Immature natural killer cell (primary cell): Measurements from ENCODE around the gene PCDHB16. TPM values are rescaled to one million over a fixed set of nuclear protein-coding genes. Genes with fewer than 3 reads are reported as not detected.
A peak's percentile ranks its signal among the peaks of the same experiment; 100 is the strongest.
"Not testable (repeated sequence)": the region's sequence is repeated elsewhere in the genome, so short reads cannot be mapped to it uniquely, and the experiment has no call there.

Source experiments
- DNase-seq, 3 donors: peaks; one replicate each; pipeline ENCODE4 v3.0.0; 2022; ENCODE audit warnings: mixed read lengths in 1 of 3
- H3K27ac Mint-ChIP-seq, 6 donors: one replicate each; pipeline ENCODE4 v1.8.0; 2020; ENCODE audit warnings: mixed read lengths in 6 of 6, mild to moderate bottlenecking in 5 of 6, inconsistent platforms in 4 of 6, moderate library complexity in 3 of 6
- H3K27me3 Mint-ChIP-seq, 3 donors: one replicate each; pipeline ENCODE4 v1.8.0; 2020 to 2021; ENCODE audit warnings: low read depth in 3 of 3, mild to moderate bottlenecking in 3 of 3, mixed read lengths in 3 of 3, moderate library complexity in 3 of 3, inconsistent platforms in 1 of 3
- H3K36me3 Mint-ChIP-seq, 3 donors: one replicate each; pipeline ENCODE4 v1.8.0; 2020; ENCODE audit warnings: mixed read lengths in 3 of 3, inconsistent platforms in 2 of 3, mild to moderate bottlenecking in 2 of 3
- H3K4me1 Mint-ChIP-seq, 2 donors: one replicate each; pipeline ENCODE4 v1.8.0; 2020; ENCODE audit warnings: inconsistent platforms in 2 of 2, mild to moderate bottlenecking in 2 of 2, mixed read lengths in 2 of 2, moderate library complexity in 1 of 2
- H3K4me3 Mint-ChIP-seq, 5 donors: one replicate each; pipeline ENCODE4 v1.8.0; 2020; ENCODE audit warnings: mild to moderate bottlenecking in 5 of 5, mixed read lengths in 5 of 5, inconsistent platforms in 3 of 5, moderate library complexity in 3 of 5
- H3K9me3 Mint-ChIP-seq, 6 donors: one replicate each; pipeline ENCODE4 v1.8.0; 2020; ENCODE audit warnings: mild to moderate bottlenecking in 6 of 6, mixed read lengths in 6 of 6, inconsistent platforms in 4 of 6, moderate library complexity in 3 of 6
- polyA plus RNA-seq, 3 donors: library from polyadenylated mRNA; unstranded; fragments of 300-500 nt; fragmentation: Illumina TruSeq; gene quantifications; one replicate each; pipeline ENCODE4 v1.2.3, GENCODE V29; 2021

PCDHB16 gene
- polyA plus RNA-seq: not detected

- DNase-seq: no peak
- H3K4me3 Mint-ChIP-seq: no peak within 1 kb of the TSS
- H3K27me3 Mint-ChIP-seq: peaks cover 4 to 21% (median 8%) of the 10 kb centered on the region in 3 donors
- peaks cover 12 to 33% (median 23%) of the 10 kb centered on the region in 6 donors for H3K9me3 Mint-ChIP-seq
- H3K27ac Mint-ChIP-seq: no peak within 1 kb of the TSS
- H3K4me1 Mint-ChIP-seq: peaks cover 3 to 6% of the 10 kb centered on the region in 2 donors
- peaks cover 4 to 13% (median 4%) of the 10 kb centered on the region in 3 donors for H3K36me3 Mint-ChIP-seq
Observed at GRCh38 chr5:141182248-141182647, at the start of gene PCDHB16. Gene PCDHB16 (plus strand): TSS chr5:141182387. CDS start chr5:141182560, 173 bp downstream.

GRCh38 chr5:141135030-141135717 lies 47.0 kb upstream of the PCDHB16 start, which contains the start of gene PCDHB5:
Gene PCDHB5 (plus strand): TSS chr5:141135206. CDS start chr5:141135435, 229 bp downstream.
- no peak within 1 kb of the TSS for H3K27ac Mint-ChIP-seq

GRCh38 chr5:141135718-141136266 lies 46.4 kb upstream of the PCDHB16 start:
- no peak overlapping the region for H3K4me3 Mint-ChIP-seq

More at GRCh38 chr5:141135030-141135717, 47.0 kb upstream of the PCDHB16 start, which contains the start of gene PCDHB5:
- Mint-ChIP-seq H3K36me3 (peaks cover 0 to 3% (median 0%) of the 10 kb centered on the region in 3 donors), H3K4me3 (peak within 1 kb of the TSS in 2 of 5 donors; percentile 53 to 56), H3K27me3 (peaks cover 0 to 7% (median 6%) of the 10 kb centered on the region in 3 donors), H3K9me3 (peaks cover 14 to 62% (median 27%) of the 10 kb centered on the region in 6 donors), H3K4me1 (no peaks in the 10 kb centered on the region)
- DNase-seq: no peak

GRCh38 chr5:141137346-141137745 lies 44.8 kb upstream of the PCDHB16 start:
- H3K36me3 Mint-ChIP-seq, DNase-seq, H3K27ac Mint-ChIP-seq, H3K27me3 Mint-ChIP-seq, H3K4me1 Mint-ChIP-seq, H3K4me3 Mint-ChIP-seq: not testable (repeated sequence)
- peaks cover 14 to 54% (median 31%) of the 10 kb centered on the region in 6 donors for H3K9me3 Mint-ChIP-seq

More at GRCh38 chr5:141135718-141136266, 46.4 kb upstream of the PCDHB16 start:
- Mint-ChIP-seq H3K27ac (no peak overlapping the region), H3K36me3 (peaks cover 0 to 3% (median 0%) of the 10 kb centered on the region in 3 donors), H3K4me1 (no peaks in the 10 kb centered on the region), H3K9me3 (peaks cover 14 to 56% (median 27%) of the 10 kb centered on the region in 6 donors), H3K27me3 (peaks cover 0 to 7% (median 6%) of the 10 kb centered on the region in 3 donors)
- no peak for DNase-seq

GRCh38 chr5:141149812-141150211 lies 32.4 kb upstream of the PCDHB16 start, which contains the start of gene PCDHB6:
Gene PCDHB6 (plus strand): TSS chr5:141150057. CDS start chr5:141150258, 201 bp downstream.
- no peak within 1 kb of the TSS for H3K27ac Mint-ChIP-seq
- H3K27me3 Mint-ChIP-seq: peaks cover 0 to 5% (median 4%) of the 10 kb centered on the region in 3 donors
- peaks cover 0 to 10% (median 0%) of the 10 kb centered on the region in 3 donors for H3K36me3 Mint-ChIP-seq
- H3K4me1 Mint-ChIP-seq: no peaks in the 10 kb centered on the region
- H3K9me3 Mint-ChIP-seq: peaks cover 11 to 47% (median 18%) of the 10 kb centered on the region in 6 donors
- DNase-seq: no peak
- peak within 1 kb of the TSS in 1 of 5 donors; percentile 25 for H3K4me3 Mint-ChIP-seq

- Mint-ChIP-seq H3K36me3 (peaks cover 0 to 10% (median 0%) of the 10 kb centered on the region in 3 donors), H3K4me3 (peak overlapping the region in 1 of 5 donors; percentile 25), H3K27me3 (peaks cover 0 to 8% (median 4%) of the 10 kb centered on the region in 3 donors), H3K9me3 (peaks cover 11 to 47% (median 21%) of the 10 kb centered on the region in 6 donors), H3K27ac (no peak overlapping the region), H3K4me1 (no peaks in the 10 kb centered on the region)
- no peak for DNase-seq
Observed at GRCh38 chr5:141150224-141150992, 31.8 kb upstream of the PCDHB16 start.

- Mint-ChIP-seq H3K4me3 (no peak overlapping the region), H3K36me3 (peaks cover 0 to 10% (median 0%) of the 10 kb centered on the region in 3 donors), H3K27me3 (peaks cover 0 to 9% (median 3%) of the 10 kb centered on the region in 3 donors), H3K27ac (no peak overlapping the region), H3K4me1 (no peaks in the 10 kb centered on the region), H3K9me3 (peaks cover 12 to 53% (median 24%) of the 10 kb centered on the region in 6 donors)
- no peak for DNase-seq
Observed at GRCh38 chr5:141150993-141151325, 31.2 kb upstream of the PCDHB16 start.

- not testable (repeated sequence) for DNase-seq, H3K27ac Mint-ChIP-seq, H3K4me1 Mint-ChIP-seq, H3K4me3 Mint-ChIP-seq, H3K36me3 Mint-ChIP-seq
- Mint-ChIP-seq H3K9me3 (peaks cover 18 to 59% (median 27%) of the 10 kb centered on the region in 6 donors), H3K27me3 (peaks cover 0 to 14% (median 3%) of the 10 kb centered on the region in 3 donors)
Observed at GRCh38 chr5:141151632-141152031, 30.6 kb upstream of the PCDHB16 start.

GRCh38 chr5:141152096-141152495 lies 30.1 kb upstream of the PCDHB16 start:
- DNase-seq, H3K4me3 Mint-ChIP-seq, H3K27ac Mint-ChIP-seq, H3K36me3 Mint-ChIP-seq, H3K4me1 Mint-ChIP-seq: not testable (repeated sequence)
- H3K9me3 Mint-ChIP-seq: peaks cover 18 to 64% (median 30%) of the 10 kb centered on the region in 6 donors
- H3K27me3 Mint-ChIP-seq: peaks cover 0 to 16% (median 4%) of the 10 kb centered on the region in 3 donors

GRCh38 chr5:141155540-141156374 lies 26.4 kb upstream of the PCDHB16 start:
- H3K9me3 Mint-ChIP-seq: peaks cover 20 to 55% (median 34%) of the 10 kb centered on the region in 6 donors
- H3K36me3 Mint-ChIP-seq: peaks cover 0 to 5% (median 5%) of the 10 kb centered on the region in 3 donors
- DNase-seq: no peak
- peaks cover 1 to 15% (median 6%) of the 10 kb centered on the region in 3 donors for H3K27me3 Mint-ChIP-seq
- H3K4me1 Mint-ChIP-seq: no peaks in the 10 kb centered on the region
- no peak overlapping the region for H3K4me3 Mint-ChIP-seq
- no peak overlapping the region for H3K27ac Mint-ChIP-seq

- H3K4me1 Mint-ChIP-seq, H3K36me3 Mint-ChIP-seq, DNase-seq, H3K4me3 Mint-ChIP-seq, H3K27ac Mint-ChIP-seq: not testable (repeated sequence)
- Mint-ChIP-seq H3K9me3 (peaks cover 17 to 45% (median 28%) of the 10 kb centered on the region in 6 donors), H3K27me3 (peaks cover 1 to 20% (median 6%) of the 10 kb centered on the region in 3 donors)
Observed at GRCh38 chr5:141157356-141157755, 24.8 kb upstream of the PCDHB16 start.

GRCh38 chr5:141157901-141158300 lies 24.3 kb upstream of the PCDHB16 start:
- H3K36me3 Mint-ChIP-seq, H3K4me1 Mint-ChIP-seq, DNase-seq, H3K27ac Mint-ChIP-seq, H3K4me3 Mint-ChIP-seq: not testable (repeated sequence)
- Mint-ChIP-seq H3K9me3 (peaks cover 15 to 41% (median 24%) of the 10 kb centered on the region in 6 donors), H3K27me3 (peaks cover 1 to 20% (median 6%) of the 10 kb centered on the region in 3 donors)
